Psoas muscle (tissue), 8 donors: Measurements from ENCODE around the gene PRDM15. TPM values are rescaled to one million over a fixed set of nuclear protein-coding genes. Genes with fewer than 3 reads are reported as not detected.
"Not testable (repeated sequence)": the region's sequence is repeated elsewhere in the genome, so short reads cannot be mapped to it uniquely, and the experiment has no call there.

ENCODE experiments used
- ATAC-seq, 4 donors: fragments of 200-7000 bp; cut with Tn5 transposase; one replicate each; pipeline ENCODE4 v1.9.1; 2020; ENCODE audit warnings: moderate library complexity in 3 of 4, mild to moderate bottlenecking in 2 of 4
- DNase-seq, 2 donors: peaks; one replicate each; pipeline ENCODE4 v3.0.0-alpha.2; 2020
- H3K27ac ChIP-seq: fragments of 200-600 bp; one replicate; pipeline ENCODE4 v1.8.0; 2022
- H3K27me3 ChIP-seq, 3 donors: fragments of 200-600 bp in 1 of 3; one replicate each; pipeline versions ENCODE4 v1.6.1 to v1.8.0; 2013 to 2022; ENCODE audit warnings: low read length in 2 of 3, mild to moderate bottlenecking in 2 of 3, moderate library complexity in 1 of 3; ENCODE audit not compliant: insufficient read depth in 3 of 3
- H3K36me3 ChIP-seq, 2 donors: fragments of 200-600 bp in 1 of 2; one replicate each; pipeline versions ENCODE4 v1.6.1 to v1.8.0; 2013 to 2022; ENCODE audit warnings: low read depth in 1 of 2, mild to moderate bottlenecking in 1 of 2, moderate library complexity in 1 of 2; ENCODE audit not compliant: insufficient read depth in 1 of 2
- H3K4me1 ChIP-seq: fragments of 200-600 bp; one replicate; pipeline ENCODE4 v1.8.0; 2022
- H3K4me3 ChIP-seq: fragments of 200-600 bp; one replicate; pipeline ENCODE4 v1.8.0; 2022; ENCODE audit warnings: mild to moderate bottlenecking
- H3K9me3 ChIP-seq: fragments of 200-600 bp; one replicate; pipeline ENCODE4 v1.8.0; 2022
- WGBS, 3 donors: extraction: QIAGEN DNeasy Blood & Tissue Kit; methylation state at CpG; one replicate each; pipeline versions ENCODE4 v1.1.6 to v1.1.7; 2013; 5-methylcytosine and 5-hydroxymethylcytosine counted together
- intact Hi-C, 2 donors: fragments of 100-400 bp; cut with DNase I; formaldehyde crosslinking; loops; one replicate each; pipeline versions ENCODE4 v1.11.0 to v1.14.2; 2022
- polyA plus RNA-seq, 3 donors: library from polyadenylated mRNA; stranded (reverse); fragments of 200-250 nt; gene quantifications; one replicate each; pipeline ENCODE4 v1.2.3, GENCODE V29; 2013
- total RNA-seq, 4 donors: library from RNA; stranded (reverse); fragmentation: NEBNext Ultra II Directional in 2 of 4; extraction: Animal tissue kit (Norgen Biotek cat#: 25700) in 2 of 4; gene quantifications; one replicate each; pipeline versions ENCODE4 v1.2.1 to v1.2.4, GENCODE V29; 2021 to 2023
- TF ChIP-seq, protein P1 (sequence below): fragments of 200-600 bp; IDR thresholded peaks from one replicate; pipeline ENCODE4 v1.8.0; 2022; ENCODE audit warnings: antibody characterized with exemption
- donor health status: healthy with polysubstance abuse.
- donor health status: DM: no; HTN: no; CAD: no; lungs with moderate emphysema.
- donor health status: Bipolar disorder and iron deficiency.
- donor health status: healthy.
- donor health status: DM: yes; HTN: yes; CAD: no.
- donor health status: DM: no; HTN: no; CAD: no.
- donor health status: DM: no; HTN: no; CAD: no.
- donor health status: DM: yes; HTN: yes; CAD: no.

PRDM15 gene
- total and polyA plus RNA-seq, 7 donors, result 2.2 to 6.4 (median 3.7) TPM

DNA sequence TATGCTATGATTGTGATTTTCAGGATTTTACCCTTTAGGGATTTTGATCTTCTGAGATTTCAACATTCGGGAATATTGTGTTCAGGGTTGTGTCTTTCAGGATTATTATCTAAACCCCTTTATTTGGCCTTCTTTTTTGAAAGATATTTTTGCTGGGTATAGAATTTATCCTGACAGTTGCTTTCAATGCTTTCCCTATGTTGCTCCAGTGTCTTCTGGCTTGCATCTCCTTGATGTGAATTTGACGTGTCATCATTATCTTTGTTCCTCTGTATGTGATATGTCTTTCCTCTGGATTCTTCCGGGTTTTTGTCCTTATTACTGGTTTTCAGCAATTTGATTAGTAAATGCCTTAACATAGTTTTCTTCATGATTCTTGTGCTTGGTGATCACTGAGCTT, 86.4 kb downstream of the PRDM15 start:
- Histone ChIP-seq H3K9me3 (peaks cover 11% of the 10 kb centered on the region), H3K4me1 (no peaks in the 10 kb centered on the region), H3K4me3 (no peak overlapping the region), H3K36me3 (no peaks in the 10 kb centered on the region), H3K27me3 (no peaks in the 10 kb centered on the region), H3K27ac (no peak overlapping the region)
- ATAC-seq (no peak), DNase-seq (no peak)
- intact Hi-C loops, result no loop called here
- TF ChIP-seq, protein P1, sequence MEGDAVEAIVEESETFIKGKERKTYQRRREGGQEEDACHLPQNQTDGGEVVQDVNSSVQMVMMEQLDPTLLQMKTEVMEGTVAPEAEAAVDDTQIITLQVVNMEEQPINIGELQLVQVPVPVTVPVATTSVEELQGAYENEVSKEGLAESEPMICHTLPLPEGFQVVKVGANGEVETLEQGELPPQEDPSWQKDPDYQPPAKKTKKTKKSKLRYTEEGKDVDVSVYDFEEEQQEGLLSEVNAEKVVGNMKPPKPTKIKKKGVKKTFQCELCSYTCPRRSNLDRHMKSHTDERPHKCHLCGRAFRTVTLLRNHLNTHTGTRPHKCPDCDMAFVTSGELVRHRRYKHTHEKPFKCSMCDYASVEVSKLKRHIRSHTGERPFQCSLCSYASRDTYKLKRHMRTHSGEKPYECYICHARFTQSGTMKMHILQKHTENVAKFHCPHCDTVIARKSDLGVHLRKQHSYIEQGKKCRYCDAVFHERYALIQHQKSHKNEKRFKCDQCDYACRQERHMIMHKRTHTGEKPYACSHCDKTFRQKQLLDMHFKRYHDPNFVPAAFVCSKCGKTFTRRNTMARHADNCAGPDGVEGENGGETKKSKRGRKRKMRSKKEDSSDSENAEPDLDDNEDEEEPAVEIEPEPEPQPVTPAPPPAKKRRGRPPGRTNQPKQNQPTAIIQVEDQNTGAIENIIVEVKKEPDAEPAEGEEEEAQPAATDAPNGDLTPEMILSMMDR, result no peak
- WGBS, 3 donors, result 91 to 95% (median 92%) methylated on average over 3 of the region's 3 CpGs

DNA sequence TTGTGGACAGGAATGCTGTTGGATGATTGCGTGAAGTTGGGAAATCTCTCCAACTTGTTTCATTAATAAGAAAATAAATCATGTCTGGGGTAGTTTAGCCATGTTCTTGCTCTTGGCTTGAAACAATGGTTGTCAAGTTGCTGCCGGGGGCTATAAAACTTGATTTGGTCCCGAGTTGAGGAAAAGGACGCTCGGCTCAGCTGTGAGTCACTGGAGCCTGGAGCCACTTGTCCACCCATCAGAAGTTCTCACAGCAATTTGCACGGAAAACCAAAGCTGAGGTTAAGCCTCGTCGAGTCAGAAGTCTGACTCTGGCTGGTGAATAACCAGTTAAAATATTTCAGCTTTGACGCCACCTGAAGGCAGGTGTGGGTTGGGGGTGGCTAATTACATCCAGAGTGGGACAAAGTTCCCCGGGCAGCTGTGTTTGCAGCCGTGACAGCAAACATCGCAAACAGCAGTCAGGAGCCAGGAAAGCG, 92.6 kb downstream of the PRDM15 start:
- Histone ChIP-seq H3K36me3 (no peaks in the 10 kb centered on the region), H3K27me3 (peaks cover 0 to 45% (median 2%) of the 10 kb centered on the region in 3 donors), H3K27ac (no peak overlapping the region), H3K4me3 (no peak overlapping the region), H3K9me3 (no peaks in the 10 kb centered on the region), H3K4me1 (no peaks in the 10 kb centered on the region)
- 18 to 34% (median 25%) methylated on average over 13 of the region's 13 CpGs for WGBS, 3 donors
- intact Hi-C loops, result no loop called here
- TF ChIP-seq, protein P1, result no peak
- ATAC-seq (no peak), DNase-seq (no peak)

DNA sequence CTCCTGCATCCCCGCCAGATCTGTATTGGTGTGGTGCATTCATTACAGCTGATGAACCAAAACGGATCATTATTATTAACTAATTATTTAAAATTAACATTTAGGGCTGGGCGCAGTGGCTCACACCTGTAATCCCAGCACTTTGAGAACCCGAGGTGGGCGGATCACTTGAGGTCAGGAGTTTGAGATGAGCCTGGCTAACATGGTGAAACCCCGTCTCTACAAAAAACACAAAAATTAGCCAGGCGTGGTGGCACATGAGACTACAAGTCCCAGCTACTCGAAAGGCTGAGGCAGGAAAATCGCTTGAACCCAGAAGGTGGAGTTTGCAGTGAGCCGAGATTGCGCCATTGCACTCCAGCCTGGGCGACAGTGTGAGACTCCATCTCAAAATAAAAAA, 93.9 kb downstream of the PRDM15 start:
- H3K27ac ChIP-seq, H3K4me1 ChIP-seq, H3K4me3 ChIP-seq, H3K36me3 ChIP-seq, DNase-seq, intact Hi-C loops, ATAC-seq, H3K9me3 ChIP-seq: not testable (repeated sequence)
- 90 to 94% (median 90%) methylated on average over 12 of the region's 12 CpGs for WGBS, 3 donors
- H3K27me3 ChIP-seq, result peaks cover 0 to 52% (median 2%) of the 10 kb centered on the region in 3 donors

DNA sequence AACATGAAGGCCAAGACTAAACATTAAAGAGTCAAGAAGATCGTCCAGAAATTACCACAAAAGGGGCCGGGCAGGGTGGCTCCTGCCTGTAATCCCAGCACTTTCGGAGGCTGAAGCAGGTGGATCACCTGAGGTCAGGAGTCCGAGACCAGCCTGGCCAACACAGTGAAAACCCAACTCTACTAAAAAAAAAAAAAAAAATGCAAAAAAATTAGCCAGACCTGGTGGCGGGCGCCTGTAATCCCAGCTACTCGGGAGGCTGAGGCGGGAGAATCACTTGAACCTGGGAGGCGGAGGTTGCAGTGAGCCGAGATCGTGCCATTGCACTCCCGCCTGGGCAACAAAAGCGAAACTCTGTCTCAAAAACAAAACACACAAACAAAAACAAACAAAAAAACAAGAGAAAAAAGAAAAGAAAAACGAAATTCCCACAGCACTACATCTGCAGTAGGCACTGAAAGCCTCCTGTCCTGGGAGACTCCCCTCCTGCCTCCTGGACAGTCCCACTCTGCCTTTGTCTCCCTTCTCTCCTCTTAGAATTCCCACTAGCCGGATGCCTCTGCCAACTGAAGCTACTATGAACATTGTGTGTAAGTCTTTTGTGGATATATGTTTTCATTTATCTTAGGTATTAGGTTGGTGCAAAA, 94.6 kb downstream of the PRDM15 start:
- no peaks in the 10 kb centered on the region for H3K9me3 ChIP-seq
- TF ChIP-seq, protein P1, result no peak
- no peaks in the 10 kb centered on the region for H3K36me3 ChIP-seq
- intact Hi-C loops, result no loop called here
- no peak overlapping the region for H3K27ac ChIP-seq
- H3K27me3 ChIP-seq, result peaks cover under 1 to 59% (median 5%) of the 10 kb centered on the region in 3 donors
- H3K4me3 ChIP-seq, result no peak overlapping the region
- no peak for ATAC-seq
- WGBS, 3 donors, result 89 to 90% (median 89%) methylated on average over 12 to 15 of the region's 15 CpGs
- no peak for DNase-seq
- no peaks in the 10 kb centered on the region for H3K4me1 ChIP-seq

DNA sequence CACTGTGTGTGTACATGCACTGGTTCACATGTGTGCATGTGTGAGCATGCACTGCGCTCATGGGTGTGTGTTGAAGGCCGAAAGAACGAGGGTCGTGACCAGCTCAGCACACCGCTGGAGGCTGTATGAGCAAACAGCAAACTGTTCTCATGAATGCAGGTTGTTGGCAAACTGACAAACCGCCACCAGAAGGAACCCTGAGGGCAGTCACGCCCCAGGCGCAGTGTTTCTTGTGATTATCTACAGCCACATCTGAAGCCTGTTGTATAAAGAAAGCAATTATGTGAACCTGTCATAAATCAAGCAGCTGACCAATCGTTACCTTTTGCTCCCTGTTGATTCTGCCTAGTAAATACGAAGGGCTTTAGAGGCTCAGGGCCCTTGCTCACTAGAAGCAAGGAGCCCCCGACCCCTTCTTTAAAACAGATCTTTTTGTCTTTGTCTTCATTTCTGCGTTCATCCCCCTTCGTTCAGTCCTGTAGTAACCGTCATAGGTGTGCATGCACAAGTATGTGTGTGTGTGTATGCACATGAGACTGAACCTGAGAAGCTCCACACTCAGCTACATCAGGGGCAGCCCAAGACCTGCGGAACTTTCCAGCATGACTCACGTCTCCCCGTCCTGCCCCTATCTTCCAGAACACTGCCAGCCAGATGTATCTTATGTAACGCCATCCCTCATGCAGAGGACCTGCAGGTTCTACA, 95.5 kb downstream of the PRDM15 start:
- no peak overlapping the region for H3K27ac ChIP-seq
- WGBS, 3 donors, result 60 to 69% (median 66%) methylated on average over 18 of the region's 18 CpGs
- DNase-seq (no peak), ATAC-seq (no peak)
- TF ChIP-seq, protein P1, result no peak
- intact Hi-C loops, result no loop called here
- H3K36me3 ChIP-seq, result no peaks in the 10 kb centered on the region
- H3K4me1 ChIP-seq, result no peaks in the 10 kb centered on the region
- H3K9me3 ChIP-seq, result no peaks in the 10 kb centered on the region
- no peak overlapping the region for H3K4me3 ChIP-seq
- peaks cover 4 to 68% (median 5%) of the 10 kb centered on the region in 3 donors for H3K27me3 ChIP-seq
